Right lung (tissue), 5 donors: ENCODE measurements around the gene STX18. TPM values are rescaled to one million over a fixed set of nuclear protein-coding genes. Genes with fewer than 3 reads are reported as not detected.
A peak's percentile ranks its signal among the peaks of the same experiment; 100 is the strongest.
"Not testable (repeated sequence)": the region's sequence is repeated elsewhere in the genome, so short reads cannot be mapped to it uniquely, and the experiment has no call there.

Source experiments
- DNase-seq, 2 donors: peaks; one replicate each; pipeline ENCODE4 v3.0.0-alpha.2; 2013
- polyA plus RNA-seq, 5 donors: library from polyadenylated mRNA; unstranded; fragments of 120-200 nt; gene quantifications; one replicate each; pipeline versions ENCODE4 v1.2.1 to v1.2.3, GENCODE V29; 2013; ENCODE audit warnings: inconsistent platforms in 1 of 5, low replicate concordance in 1 of 5; ENCODE audit not compliant: insufficient read length in 5 of 5, insufficient read depth in 1 of 5

The STX18 gene
- polyA plus RNA-seq, 5 donors: 47.2 to 64.9 (median 59.7) TPM

GRCh38 chr4:4559596-4559995 lies 17.7 kb upstream of the STX18 start:
- DNase-seq: no peak

- DNase-seq: no peak
Measured at GRCh38 chr4:4558881-4559280, 17.0 kb upstream of the STX18 start.

GRCh38 chr4:4555916-4556315 lies 14.1 kb upstream of the STX18 start:
- no peak for DNase-seq

GRCh38 chr4:4554234-4554633 lies 12.4 kb upstream of the STX18 start:
- no peak for DNase-seq

GRCh38 chr4:4552042-4552441 lies 10.2 kb upstream of the STX18 start:
- DNase-seq: not testable (repeated sequence)

GRCh38 chr4:4550161-4550560 lies 8.3 kb upstream of the STX18 start:
- DNase-seq: not testable (repeated sequence)

GRCh38 chr4:4549534-4549933 lies 7.7 kb upstream of the STX18 start:
- no peak for DNase-seq

- DNase-seq: no peak
Measured at GRCh38 chr4:4542774-4543485, 1.1 kb upstream of the STX18 start.

GRCh38 chr4:4541040-4541631 lies 712 bp downstream of the STX18 start:
- peak; percentile 12 to 20 for DNase-seq

- DNase-seq: no peak
Measured at GRCh38 chr4:4539481-4539880, 2.4 kb downstream of the STX18 start.

- no peak for DNase-seq
Measured at GRCh38 chr4:4535590-4535989, 6.3 kb downstream of the STX18 start.

- no peak for DNase-seq
Measured at GRCh38 chr4:4534515-4535145, 7.2 kb downstream of the STX18 start.

- DNase-seq: no peak
Measured at GRCh38 chr4:4533461-4534169, 8.2 kb downstream of the STX18 start.

- no peak for DNase-seq
Measured at GRCh38 chr4:4532371-4533154, 9.3 kb downstream of the STX18 start.

GRCh38 chr4:4529392-4529791 lies 12.5 kb downstream of the STX18 start:
- no peak for DNase-seq

GRCh38 chr4:4526401-4526800 lies 15.4 kb downstream of the STX18 start:
- no peak for DNase-seq

GRCh38 chr4:4524364-4524763 lies 17.5 kb downstream of the STX18 start:
- no peak for DNase-seq

- DNase-seq: no peak
Measured at GRCh38 chr4:4521731-4522130, 20.1 kb downstream of the STX18 start.

GRCh38 chr4:4521136-4521535 lies 20.7 kb downstream of the STX18 start:
- DNase-seq: no peak

GRCh38 chr4:4519297-4519894 lies 22.5 kb downstream of the STX18 start:
- DNase-seq: no peak

GRCh38 chr4:4518747-4519146 lies 23.1 kb downstream of the STX18 start:
- DNase-seq: no peak
